IMR-90 (cell line): Measurements from ENCODE around the gene NME4. TPM values are rescaled to one million over a fixed set of nuclear protein-coding genes. Genes with fewer than 3 reads are reported as not detected.

Experiments
- ATAC-seq: fragments of 200-7000 bp; cut with Tn5 transposase; 2 replicates; pipeline ENCODE4 v1.9.1; 2020; ENCODE audit warnings: low read depth, mild to moderate bottlenecking, moderate library complexity
- BruUV-seq: library from RNA; stranded (reverse); fragments of 400-500 nt; replicated peaks from 2 replicates; lab custom pipeline; 2021; lab: Mats Ljungman, UMichigan
- CTCF ChIA-PET: fragments of 300-600 bp; formaldehyde crosslinking; extraction: SDS; loops from one replicate; lab custom pipeline; 2021; ENCODE audit warnings: antibody characterized with exemption; lab: Yijun Ruan, JAX
- POLR2A ChIA-PET: fragments of 300-600 bp; sonication (Branson Sonifier 250); formaldehyde crosslinking; loops from one replicate; lab custom pipeline; 2022; ENCODE audit warnings: antibody characterized with exemption; ENCODE audit not compliant: unreplicated experiment; lab: Charles Lee
- DNase-seq: peaks from one replicate; pipeline ENCODE4 v3.0.0; 2013
- H2AFZ ChIP-seq: replicated peaks from 2 replicates; pipeline ENCODE3; 2013; ENCODE audit warnings: low read length, mild to moderate bottlenecking; ENCODE audit not compliant: poor library complexity
- H2AK5ac ChIP-seq: 2 replicates; pipeline ENCODE4 v1.6.1; 2013; ENCODE audit warnings: low read depth, low read length, inconsistent platforms
- H2AK9ac ChIP-seq: replicated peaks from 2 replicates; pipeline ENCODE3; 2013; ENCODE audit warnings: mild to moderate bottlenecking, low read depth, low read length, moderate library complexity; ENCODE audit not compliant: poor library complexity
- H2BK120ac ChIP-seq: 2 replicates; pipeline ENCODE4 v1.6.1; 2013; ENCODE audit warnings: low read depth, low read length, inconsistent platforms
- H2BK15ac ChIP-seq: 3 replicates; pipeline ENCODE4 v1.6.1; 2013; ENCODE audit warnings: low read depth, low read length, inconsistent platforms
- H2BK20ac ChIP-seq: 2 replicates; pipeline ENCODE4 v1.6.1; 2013; ENCODE audit warnings: low read depth, mild to moderate bottlenecking, inconsistent platforms, low read length, moderate library complexity
- H2BK5ac ChIP-seq: 2 replicates; pipeline ENCODE4 v1.6.1; 2013; ENCODE audit warnings: mild to moderate bottlenecking, low read depth, low read length, inconsistent platforms; ENCODE audit not compliant: poor library complexity, severe bottlenecking
- H3K14ac ChIP-seq: replicated peaks from 2 replicates; pipeline ENCODE4 v1.6.1; 2013; ENCODE audit warnings: low read depth, low read length, inconsistent platforms
- H3K18ac ChIP-seq: 2 replicates; pipeline ENCODE4 v1.6.1; 2013; ENCODE audit warnings: low read depth, low read length, control low read depth
- H3K23ac ChIP-seq: 2 replicates; pipeline ENCODE4 v1.6.1; 2013; ENCODE audit warnings: low read depth, low read length, inconsistent platforms
- H3K27ac ChIP-seq: 2 replicates; pipeline ENCODE4 v1.5.1; 2013; ENCODE audit warnings: mild to moderate bottlenecking, control low read depth, low read length; ENCODE audit not compliant: insufficient read depth
- H3K27me3 ChIP-seq: 2 replicates; pipeline ENCODE4 v1.6.1; 2013; ENCODE audit warnings: low read length; ENCODE audit not compliant: control insufficient read depth, insufficient read depth
- H3K36me3 ChIP-seq: 2 replicates; pipeline ENCODE4 v1.6.1; 2013; ENCODE audit warnings: low read length, mixed read lengths; ENCODE audit not compliant: control insufficient read depth, insufficient read depth
- H3K4ac ChIP-seq: 2 replicates; pipeline ENCODE4 v1.6.1; 2013; ENCODE audit warnings: low read depth, low read length, inconsistent platforms
- H3K4me1 ChIP-seq: 2 replicates; pipeline ENCODE4 v1.6.1; 2013; ENCODE audit warnings: low read length, mixed read lengths; ENCODE audit not compliant: control insufficient read depth, insufficient read depth
- H3K4me2 ChIP-seq: 2 replicates; pipeline ENCODE4 v1.6.1; 2013; ENCODE audit warnings: low read depth, mild to moderate bottlenecking, control low read depth, low read length, moderate library complexity
- H3K4me3 ChIP-seq: 2 replicates; pipeline ENCODE4 v1.5.1; 2013; ENCODE audit warnings: low read depth, mild to moderate bottlenecking, control low read depth, low read length, moderate library complexity; ENCODE audit not compliant: insufficient read depth
- H3K56ac ChIP-seq: 2 replicates; pipeline ENCODE4 v1.6.1; 2013; ENCODE audit warnings: low read length, inconsistent platforms; ENCODE audit not compliant: insufficient read depth; ENCODE audit errors: extremely low read depth
- H3K79me1 ChIP-seq, 2 experiments: 2 replicates each; pipeline ENCODE4 v1.6.1; 2013; ENCODE audit warnings: low read length in 2 of 2, inconsistent platforms in 1 of 2, low read depth in 1 of 2
- H3K9ac ChIP-seq: 2 replicates; pipeline ENCODE4 v1.6.1; 2013; ENCODE audit warnings: low read depth, low read length, control low read depth
- H3K9me1 ChIP-seq: 2 replicates; pipeline ENCODE4 v1.6.1; 2013; ENCODE audit warnings: low read length, inconsistent platforms; ENCODE audit not compliant: insufficient read depth
- H3K9me3 ChIP-seq: 2 replicates; pipeline ENCODE4 v1.6.1; 2013; ENCODE audit warnings: low read length; ENCODE audit not compliant: control insufficient read depth, insufficient read depth
- H4K20me1 ChIP-seq: 2 replicates; pipeline ENCODE4 v1.6.1; 2013; ENCODE audit warnings: low read length, inconsistent platforms; ENCODE audit not compliant: insufficient read depth
- H4K5ac ChIP-seq: 2 replicates; pipeline ENCODE4 v1.6.1; 2013; ENCODE audit warnings: mild to moderate bottlenecking, low read depth, low read length, control low read depth
- H4K8ac ChIP-seq, 2 experiments: 2 replicates each; pipeline ENCODE4 v1.6.1; 2013; ENCODE audit warnings: low read depth in 2 of 2, low read length in 2 of 2, control low read depth in 1 of 2, inconsistent platforms in 1 of 2
- H4K91ac ChIP-seq: 2 replicates; pipeline ENCODE4 v1.6.1; 2013; ENCODE audit warnings: low read depth, low read length, inconsistent platforms; ENCODE audit not compliant: insufficient read depth
- CEBPB ChIP-seq: IDR thresholded peaks from 2 replicates; pipeline ENCODE4 v1.6.1; 2012; ENCODE audit warnings: low read depth, low read length, improper control_type of control experiment
- CHD1 ChIP-seq: IDR thresholded peaks from 2 replicates; pipeline ENCODE4 v1.6.1; 2012; ENCODE audit warnings: low read depth, low read length, improper control_type of control experiment
- CTCF ChIP-seq: conservative IDR thresholded peaks from 2 replicates; pipeline ENCODE4 v1.5.1; 2012; ENCODE audit warnings: mild to moderate bottlenecking, low read depth, low read length, improper control_type of control experiment
- ELK1 ChIP-seq: fragments of 150-350 bp; IDR thresholded peaks from 2 replicates; pipeline ENCODE4 v1.6.1; 2016; ENCODE audit warnings: low read depth, mild to moderate bottlenecking, low read length, moderate library complexity, borderline replicate concordance
- FOS ChIP-seq: fragments of 150-350 bp; IDR thresholded peaks from 2 replicates; pipeline ENCODE4 v1.6.1; 2016; ENCODE audit warnings: low read depth, low read length
- MAFK ChIP-seq: IDR thresholded peaks from 2 replicates; pipeline ENCODE4 v1.6.1; 2012; ENCODE audit warnings: low read depth, low read length, improper control_type of control experiment
- MAZ ChIP-seq: IDR thresholded peaks from 2 replicates; pipeline ENCODE4 v1.6.1; 2012; ENCODE audit warnings: low read depth, mild to moderate bottlenecking, low read length, improper control_type of control experiment, moderate library complexity, borderline replicate concordance
- MXI1 ChIP-seq: IDR thresholded peaks from 2 replicates; pipeline ENCODE4 v1.6.1; 2012; ENCODE audit warnings: low read depth, mild to moderate bottlenecking, low read length, moderate library complexity, borderline replicate concordance
- NFE2L2 ChIP-seq: fragments of 150-350 bp; IDR thresholded peaks from 2 replicates; pipeline ENCODE4 v1.6.1; 2016; ENCODE audit warnings: low read depth, mild to moderate bottlenecking, low read length
- POLR2A ChIP-seq: IDR thresholded peaks from 2 replicates; pipeline ENCODE4 v1.6.1; 2012; ENCODE audit warnings: mild to moderate bottlenecking, low read depth, low read length
- RAD21 ChIP-seq: IDR thresholded peaks from 2 replicates; pipeline ENCODE4 v1.6.1; 2012; ENCODE audit warnings: low read length, improper control_type of control experiment
- RCOR1 ChIP-seq: IDR thresholded peaks from 2 replicates; pipeline ENCODE4 v1.6.1; 2012; ENCODE audit warnings: mild to moderate bottlenecking, low read length, improper control_type of control experiment; ENCODE audit not compliant: insufficient replicate concordance
- RFX5 ChIP-seq: IDR thresholded peaks from 2 replicates; pipeline ENCODE4 v1.8.0; 2012; ENCODE audit warnings: low read depth, mild to moderate bottlenecking, low read length, moderate library complexity
- SMC3 ChIP-seq: fragments of 150-350 bp; IDR thresholded peaks from 2 replicates; pipeline ENCODE4 v1.6.1; 2016; ENCODE audit warnings: low read depth, mild to moderate bottlenecking, antibody characterized with exemption, low read length, moderate library complexity
- WGBS, 2 experiments: methylation state at CpG; one replicate each; pipeline versions ENCODE4 v1.1.5 to v1.1.7; 2013; ENCODE audit warnings: missing lambda C conversion rate in 2 of 2; ENCODE audit not compliant: insufficient read length in 1 of 2; ENCODE audit errors: extremely low coverage in 2 of 2; 5-methylcytosine and 5-hydroxymethylcytosine counted together
- dilution Hi-C: fragments of 300-500 bp; cut with HindIII; formaldehyde crosslinking; loops from one replicate; pipeline ENCODE4 v1.14.3; 2018; ENCODE audit warnings: low sequenced_read_pairs; ENCODE audit not compliant: unreplicated experiment
- in situ Hi-C: fragments of 300-500 bp; cut with MboI; formaldehyde crosslinking; loops from 3 replicates; pipeline ENCODE4 v1.14.3; 2019; ENCODE audit warnings: low sequenced_read_pairs, inconsistent platforms, mixed read lengths
- intact Hi-C: fragments of 100-400 bp; cut with micrococcal nuclease; formaldehyde crosslinking; loops from 2 replicates; pipeline ENCODE4 v1.10.0; 2022
- polyA plus RNA-seq, 3 experiments: library from polyadenylated mRNA; depleted of rRNA; stranded (reverse); fragments of >200 nt; gene quantifications; 2 replicates each; pipeline ENCODE4 v1.2.3, GENCODE V29; 2012; ENCODE audit warnings: low replicate concordance in 1 of 3
- total RNA-seq: library from RNA; depleted of rRNA; stranded (reverse); fragments of >200 nt; gene quantifications from 2 replicates; pipeline ENCODE4 v1.2.3, GENCODE V29; 2012
- TF ChIP-seq, protein P1 (sequence below): fragments of 150-350 bp; IDR thresholded peaks from 2 replicates; pipeline ENCODE4 v1.6.1; 2017; ENCODE audit warnings: mild to moderate bottlenecking, antibody characterized with exemption, low read length, low read depth

NME4 gene
- total and polyA plus RNA-seq, 2 of the 4 experiments (the other 2 are of a cell fraction) = 124 to 288 TPM

DNA sequence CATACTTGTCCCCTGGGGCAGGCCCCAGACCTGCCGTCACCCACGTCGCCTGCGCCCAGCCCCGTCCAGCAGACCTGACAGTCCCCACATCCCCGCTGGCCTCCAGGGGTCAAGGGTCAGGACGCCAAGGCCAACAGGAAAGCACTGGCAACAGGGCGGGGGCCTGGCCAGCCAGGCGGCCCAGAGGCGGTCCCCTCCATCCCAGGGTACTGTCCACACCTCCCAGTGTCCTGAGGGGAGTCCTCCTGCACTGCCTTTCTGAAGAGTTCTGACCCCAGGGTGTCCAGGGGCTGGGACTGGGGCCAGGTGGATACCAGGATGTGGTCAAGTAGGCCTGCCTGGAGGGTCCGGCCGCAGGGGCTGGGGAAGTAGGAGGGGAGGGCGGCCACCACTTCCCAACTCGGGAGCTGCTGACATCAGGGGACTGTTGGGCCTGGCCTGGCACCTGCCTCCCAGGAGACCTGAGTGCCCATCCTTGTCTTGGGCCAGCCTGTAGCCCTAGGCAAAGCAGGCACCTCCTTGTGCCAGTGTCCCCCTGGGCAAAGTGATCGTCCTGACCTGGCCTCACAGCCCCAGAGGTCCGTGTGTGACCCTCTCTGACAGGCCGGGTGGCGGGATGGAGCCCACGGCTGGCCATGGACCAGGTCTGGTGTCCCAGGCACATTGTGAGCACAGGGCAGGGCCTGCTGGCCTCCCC, 37.8 kb upstream of the NME4 start:
- no peaks in the 10 kb centered on the region for H4K20me1 ChIP-seq
- no peak overlapping the region for H4K91ac ChIP-seq
- no peak overlapping the region for H2AK5ac ChIP-seq
- no peak overlapping the region for H3K18ac ChIP-seq
- in situ Hi-C loops (no loop called here), intact Hi-C loops (no loop called here), dilution Hi-C loops (no loop called here)
- H3K27ac ChIP-seq = no peak overlapping the region
- no TSS peak for BruUV-seq
- no peak overlapping the region for H2BK120ac ChIP-seq
- H2BK20ac ChIP-seq = no peak overlapping the region
- WGBS, 2 experiments = 73% methylated on average over 3 of the region's 19 CpGs; no CpG with 5 or more reads in 1 of the 2 experiments
- no peak overlapping the region for H2AFZ ChIP-seq
- no peak for DNase-seq
- no peak overlapping the region for H3K14ac ChIP-seq
- H3K9me3 ChIP-seq = no peaks in the 10 kb centered on the region
- H3K4me3 ChIP-seq = no peak overlapping the region
- POLR2A ChIA-PET = no interaction called here
- no peaks in the 10 kb centered on the region for H3K9me1 ChIP-seq
- no peak overlapping the region for H4K5ac ChIP-seq
- H4K8ac ChIP-seq = no peak overlapping the region
- ATAC-seq = no peak
- no peak overlapping the region for H3K56ac ChIP-seq
- no peaks in the 10 kb centered on the region for H3K36me3 ChIP-seq
- H3K79me1 ChIP-seq = no peaks in the 10 kb centered on the region
- no peak overlapping the region for H2AK9ac ChIP-seq
- no peaks in the 10 kb centered on the region for H3K27me3 ChIP-seq
- H3K4me2 ChIP-seq = no peak overlapping the region
- H3K4ac ChIP-seq = no peak overlapping the region
- no peaks in the 10 kb centered on the region for H3K4me1 ChIP-seq
- no peak overlapping the region for H3K9ac ChIP-seq
- H2BK5ac ChIP-seq = no peak overlapping the region
- TF ChIP-seq SMC3 (no peak), NFE2L2 (no peak), RCOR1 (no peak), POLR2A (no peak), CHD1 (no peak), CEBPB (no peak), RFX5 (no peak), MXI1 (no peak), FOS (no peak), ELK1 (no peak), MAZ (no peak), MAFK (no peak), CTCF (no peak), RAD21 (no peak)
- TF ChIP-seq, protein P1, sequence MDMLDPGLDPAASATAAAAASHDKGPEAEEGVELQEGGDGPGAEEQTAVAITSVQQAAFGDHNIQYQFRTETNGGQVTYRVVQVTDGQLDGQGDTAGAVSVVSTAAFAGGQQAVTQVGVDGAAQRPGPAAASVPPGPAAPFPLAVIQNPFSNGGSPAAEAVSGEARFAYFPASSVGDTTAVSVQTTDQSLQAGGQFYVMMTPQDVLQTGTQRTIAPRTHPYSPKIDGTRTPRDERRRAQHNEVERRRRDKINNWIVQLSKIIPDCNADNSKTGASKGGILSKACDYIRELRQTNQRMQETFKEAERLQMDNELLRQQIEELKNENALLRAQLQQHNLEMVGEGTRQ = no peak
- H3K23ac ChIP-seq = no peak overlapping the region
- H2BK15ac ChIP-seq = no peak overlapping the region
- CTCF ChIA-PET = no interaction called here
